CD4-positive, CD25-positive, alpha-beta regulatory T cell (primary cell): ENCODE data around the gene SEC23A. TPM values are rescaled to one million over a fixed set of nuclear protein-coding genes. Genes with fewer than 3 reads are reported as not detected.

Experiments used
- ATAC-seq, 2 donors: fragments of 150-1000 bp; cut with Tn5 transposase; one replicate each; pipeline ENCODE4 v1.10.0; 2021; ENCODE audit warnings: low read depth in 2 of 2, moderate number of reproducible peaks in 2 of 2, moderate library complexity in 1 of 2
- DNase-seq, 3 donors: peaks; one replicate each; pipeline versions ENCODE4 v3.0.0 to v3.0.0-alpha.2; 2012 to 2022; ENCODE audit warnings: mixed read lengths in 1 of 3
- H3K27ac ChIP-seq: one replicate; pipeline ENCODE4 v1.7.0; 2013; ENCODE audit warnings: mild to moderate bottlenecking, low read length; ENCODE audit not compliant: insufficient read depth, poor library complexity, severe bottlenecking
- H3K27me3 ChIP-seq: one replicate; pipeline ENCODE4 v1.7.0; 2013; ENCODE audit warnings: low read length; ENCODE audit not compliant: control insufficient read depth, insufficient read depth
- H3K36me3 ChIP-seq: one replicate; pipeline ENCODE4 v1.7.0; 2013; ENCODE audit warnings: mild to moderate bottlenecking, low read length, moderate library complexity; ENCODE audit not compliant: control insufficient read depth, insufficient read depth
- H3K4me1 ChIP-seq: 2 replicates; pipeline ENCODE4 v1.7.0; 2013; ENCODE audit warnings: mild to moderate bottlenecking, low read length; ENCODE audit not compliant: insufficient read depth, control insufficient read depth, poor library complexity, severe bottlenecking
- H3K4me3 ChIP-seq: one replicate; pipeline ENCODE4 v1.7.0; 2013; ENCODE audit warnings: low read depth, mild to moderate bottlenecking, low read length, moderate library complexity
- H3K9me3 ChIP-seq, 2 experiments: 1 replicate in 1 of 2; 2 replicates in 1 of 2; pipeline ENCODE4 v1.7.0; 2013; ENCODE audit warnings: low read length in 2 of 2, mild to moderate bottlenecking in 1 of 2, moderate library complexity in 1 of 2; ENCODE audit not compliant: control insufficient read depth in 2 of 2
- H3K27ac Mint-ChIP-seq, 3 donors: one replicate each; pipeline ENCODE4 v1.8.0; 2020 to 2022; ENCODE audit warnings: mild to moderate bottlenecking in 3 of 3, mixed read lengths in 3 of 3, moderate library complexity in 2 of 3
- H3K27me3 Mint-ChIP-seq: one replicate; pipeline ENCODE4 v1.8.0; 2022; ENCODE audit warnings: mild to moderate bottlenecking, mixed read lengths
- H3K36me3 Mint-ChIP-seq: one replicate; pipeline ENCODE4 v1.8.0; 2020; ENCODE audit warnings: mixed read lengths
- H3K4me1 Mint-ChIP-seq, 4 donors: one replicate each; pipeline ENCODE4 v1.8.0; 2020 to 2022; ENCODE audit warnings: mixed read lengths in 4 of 4, mild to moderate bottlenecking in 1 of 4
- H3K4me3 Mint-ChIP-seq, 4 donors: one replicate each; pipeline ENCODE4 v1.8.0; 2020 to 2022; ENCODE audit warnings: mild to moderate bottlenecking in 4 of 4, mixed read lengths in 4 of 4, moderate library complexity in 3 of 4
- H3K9me3 Mint-ChIP-seq, 7 donors: one replicate each; pipeline ENCODE4 v1.8.0; 2020 to 2022; ENCODE audit warnings: mixed read lengths in 7 of 7, mild to moderate bottlenecking in 3 of 7, moderate library complexity in 2 of 7
- polyA plus RNA-seq, 4 donors: library from polyadenylated mRNA; unstranded; fragments of 300-500 nt; fragmentation: Illumina TruSeq; gene quantifications; one replicate each; pipeline ENCODE4 v1.2.3, GENCODE V29; 2021
- total RNA-seq: library from RNA; stranded (reverse); gene quantifications from one replicate; pipeline ENCODE4 v1.2.3, GENCODE V29; 2022

The SEC23A gene
- total and polyA plus RNA-seq, 5 donors from 2014 or later: 29.5 to 64.5 (median 40.4) TPM

- Mint-ChIP-seq H3K4me1 (peaks cover 0 to 7% (median 4%) of the 10 kb centered on the region in 4 donors), H3K4me3 (no peak overlapping the region), H3K9me3 (no peaks in the 10 kb centered on the region), H3K27me3 (peaks cover 21% of the 10 kb centered on the region), H3K36me3 (no peaks in the 10 kb centered on the region), H3K27ac (no peak overlapping the region)
- no peaks in the 10 kb centered on the region for H3K9me3 ChIP-seq
- no peaks in the 10 kb centered on the region for H3K4me1 ChIP-seq
- DNase-seq (no peak), ATAC-seq (no peak)
- no peaks in the 10 kb centered on the region for H3K36me3 ChIP-seq
- H3K4me3 ChIP-seq: no peak overlapping the region
- H3K27me3 ChIP-seq: no peaks in the 10 kb centered on the region
- no peak overlapping the region for H3K27ac ChIP-seq
Measured at GRCh38 chr14:38993981-38994380, 109.1 kb downstream of the SEC23A start.

GRCh38 chr14:38992067-38992844, 110.8 kb downstream of the SEC23A start:
- H3K27ac ChIP-seq: no peak overlapping the region
- H3K4me3 ChIP-seq: no peak overlapping the region
- H3K9me3 ChIP-seq: no peaks in the 10 kb centered on the region
- Mint-ChIP-seq H3K27ac (no peak overlapping the region), H3K4me1 (peaks cover 0 to 7% (median 4%) of the 10 kb centered on the region in 4 donors), H3K9me3 (no peaks in the 10 kb centered on the region), H3K36me3 (no peaks in the 10 kb centered on the region), H3K4me3 (no peak overlapping the region), H3K27me3 (peaks cover 16% of the 10 kb centered on the region)
- no peak for DNase-seq
- H3K4me1 ChIP-seq: no peaks in the 10 kb centered on the region
- H3K36me3 ChIP-seq: no peaks in the 10 kb centered on the region
- no peak for ATAC-seq
- H3K27me3 ChIP-seq: peaks cover 2% of the 10 kb centered on the region

- H3K4me3 Mint-ChIP-seq: no peak overlapping the region
- Histone ChIP-seq H3K36me3 (no peaks in the 10 kb centered on the region), H3K27ac (no peak overlapping the region), H3K4me3 (no peak overlapping the region), H3K9me3 (no peaks in the 10 kb centered on the region), H3K4me1 (no peaks in the 10 kb centered on the region), H3K27me3 (peaks cover 2% of the 10 kb centered on the region)
- no peak overlapping the region for H3K27ac Mint-ChIP-seq
- H3K4me1 Mint-ChIP-seq: peaks cover 0 to 7% (median 4%) of the 10 kb centered on the region in 4 donors
- H3K36me3 Mint-ChIP-seq: no peaks in the 10 kb centered on the region
- DNase-seq (no peak), ATAC-seq (no peak)
- H3K27me3 Mint-ChIP-seq: peaks cover 16% of the 10 kb centered on the region
- no peaks in the 10 kb centered on the region for H3K9me3 Mint-ChIP-seq
Measured at GRCh38 chr14:38991299-38991698, 111.7 kb downstream of the SEC23A start.

- H3K4me3 ChIP-seq: no peak overlapping the region
- ATAC-seq (no peak), DNase-seq (peak in 1 of 3 donors; percentile 13)
- no peaks in the 10 kb centered on the region for H3K4me1 ChIP-seq
- Mint-ChIP-seq H3K36me3 (no peaks in the 10 kb centered on the region), H3K27ac (no peak overlapping the region), H3K4me1 (peaks cover 0 to 7% (median 4%) of the 10 kb centered on the region in 4 donors), H3K4me3 (no peak overlapping the region), H3K9me3 (no peaks in the 10 kb centered on the region), H3K27me3 (peaks cover 16% of the 10 kb centered on the region)
- no peaks in the 10 kb centered on the region for H3K36me3 ChIP-seq
- H3K9me3 ChIP-seq: no peaks in the 10 kb centered on the region
- H3K27ac ChIP-seq: no peak overlapping the region
- H3K27me3 ChIP-seq: peaks cover 2% of the 10 kb centered on the region
Measured at GRCh38 chr14:38989922-38990546, 113.0 kb downstream of the SEC23A start.

- Mint-ChIP-seq H3K4me1 (peaks cover 0 to 7% (median 4%) of the 10 kb centered on the region in 4 donors), H3K36me3 (no peaks in the 10 kb centered on the region)
- ATAC-seq: no peak
Measured at GRCh38 chr14:38987781-38988180, 115.3 kb downstream of the SEC23A start.

GRCh38 chr14:38982837-38983236, 120.2 kb downstream of the SEC23A start:
- H3K36me3 Mint-ChIP-seq: no peaks in the 10 kb centered on the region
- DNase-seq: no peak
- Histone ChIP-seq H3K4me3 (no peak overlapping the region), H3K4me1 (no peaks in the 10 kb centered on the region), H3K27ac (no peak overlapping the region), H3K27me3 (peaks cover 5% of the 10 kb centered on the region), H3K36me3 (no peaks in the 10 kb centered on the region), H3K9me3 (no peaks in the 10 kb centered on the region)
- no peaks in the 10 kb centered on the region for H3K4me1 Mint-ChIP-seq
- H3K9me3 Mint-ChIP-seq: peaks cover 3 to 12% (median 4%) of the 10 kb centered on the region in 7 donors
- H3K27me3 Mint-ChIP-seq: peaks cover 5% of the 10 kb centered on the region
- H3K4me3 Mint-ChIP-seq: no peak overlapping the region
- no peak for ATAC-seq
- H3K27ac Mint-ChIP-seq: no peak overlapping the region

More at GRCh38 chr14:38987781-38988180, 115.3 kb downstream of the SEC23A start:
- H3K9me3 ChIP-seq: no peaks in the 10 kb centered on the region
- DNase-seq: no peak
- Mint-ChIP-seq H3K9me3 (peaks cover 0 to 5% (median 0%) of the 10 kb centered on the region in 7 donors), H3K4me3 (no peak overlapping the region), H3K27me3 (peaks cover 7% of the 10 kb centered on the region), H3K27ac (no peak overlapping the region)
- H3K27me3 ChIP-seq: peaks cover 7% of the 10 kb centered on the region
- no peaks in the 10 kb centered on the region for H3K36me3 ChIP-seq
- no peaks in the 10 kb centered on the region for H3K4me1 ChIP-seq
- H3K27ac ChIP-seq: no peak overlapping the region
- H3K4me3 ChIP-seq: no peak overlapping the region

GRCh38 chr14:38982278-38982677, 120.8 kb downstream of the SEC23A start:
- Mint-ChIP-seq H3K27me3 (peaks cover 8% of the 10 kb centered on the region), H3K4me3 (no peak overlapping the region), H3K36me3 (no peaks in the 10 kb centered on the region), H3K4me1 (no peaks in the 10 kb centered on the region), H3K27ac (no peak overlapping the region), H3K9me3 (peaks cover 3 to 13% (median 4%) of the 10 kb centered on the region in 7 donors)
- Histone ChIP-seq H3K36me3 (no peaks in the 10 kb centered on the region), H3K9me3 (no peaks in the 10 kb centered on the region), H3K27ac (no peak overlapping the region), H3K4me3 (no peak overlapping the region), H3K4me1 (no peaks in the 10 kb centered on the region), H3K27me3 (peaks cover 5% of the 10 kb centered on the region)
- DNase-seq (no peak), ATAC-seq (no peak)
